ENCODE measurements around the gene ZNF267.
A peak's percentile ranks its signal among the peaks of the same experiment; 100 is the strongest.

The ZNF267 gene

GRCh38 chr16:31869511-31870201 lies 4.0 kb upstream of the ZNF267 start:
- Histone ChIP-seq H3K9me3 (ENCODE audit: control insufficient read depth, insufficient read depth, low read length) (no peaks in the 10 kb centered on the region), H3K27me3 (ENCODE audit: control insufficient read depth, insufficient read depth, low read length) (peaks cover 5% of the 10 kb centered on the region; the same call in 1 of the 2 replicates), H3K4me3 (ENCODE audit: low read depth, low read length) (no peak overlapping the region), H3K4me1 (ENCODE audit: control insufficient read depth, insufficient read depth, low read length) (peaks cover 4% of the 10 kb centered on the region; the same call in 1 of the 2 replicates), H3K9ac (ENCODE audit: low read depth, low read length) (no peak overlapping the region), H3K27ac (ENCODE audit: low read depth, low read length) (no peak overlapping the region), H3K36me3 (ENCODE audit: control insufficient read depth, insufficient read depth, low read length) (no peaks in the 10 kb centered on the region)

- Histone ChIP-seq H3K27me3 (ENCODE audit: control insufficient read depth, insufficient read depth, low read length) (peaks cover 5% of the 10 kb centered on the region; the same call in 1 of the 2 replicates), H3K36me3 (ENCODE audit: control insufficient read depth, insufficient read depth, low read length) (no peaks in the 10 kb centered on the region), H3K4me3 (ENCODE audit: low read depth, low read length) (no peak overlapping the region), H3K9ac (ENCODE audit: low read depth, low read length) (no peak overlapping the region), H3K27ac (ENCODE audit: low read depth, low read length) (no peak overlapping the region), H3K9me3 (ENCODE audit: control insufficient read depth, insufficient read depth, low read length) (no peaks in the 10 kb centered on the region), H3K4me1 (ENCODE audit: control insufficient read depth, insufficient read depth, low read length) (peaks cover 8% of the 10 kb centered on the region; the same call in 1 of the 2 replicates)
These were observed 2.8 kb upstream of the ZNF267 start for GRCh38 chr16:31870809-31871208.

GRCh38 chr16:31871510-31871909 lies 2.1 kb upstream of the ZNF267 start:
- H3K27ac ChIP-seq (ENCODE audit: low read depth, low read length) = no peak overlapping the region
- no peaks in the 10 kb centered on the region for H3K36me3 ChIP-seq (ENCODE audit: control insufficient read depth, insufficient read depth, low read length)
- H3K4me3 ChIP-seq (ENCODE audit: low read depth, low read length) = no peak overlapping the region
- H3K27me3 ChIP-seq (ENCODE audit: control insufficient read depth, insufficient read depth, low read length) = peaks cover 5% of the 10 kb centered on the region; the same call in 1 of the 2 replicates
- H3K9ac ChIP-seq (ENCODE audit: low read depth, low read length) = no peak overlapping the region
- peaks cover 8% of the 10 kb centered on the region; the same call in 1 of the 2 replicates for H3K4me1 ChIP-seq (ENCODE audit: control insufficient read depth, insufficient read depth, low read length)
- no peaks in the 10 kb centered on the region for H3K9me3 ChIP-seq (ENCODE audit: control insufficient read depth, insufficient read depth, low read length)

- Histone ChIP-seq H3K27ac (ENCODE audit: low read depth, low read length) (no peak overlapping the region), H3K9me3 (ENCODE audit: control insufficient read depth, insufficient read depth, low read length) (no peaks in the 10 kb centered on the region), H3K4me1 (ENCODE audit: control insufficient read depth, insufficient read depth, low read length) (peaks cover 8% of the 10 kb centered on the region), H3K9ac (ENCODE audit: low read depth, low read length) (no peak overlapping the region), H3K27me3 (ENCODE audit: control insufficient read depth, insufficient read depth, low read length) (peaks cover 5% of the 10 kb centered on the region; the same call in 1 of the 2 replicates), H3K4me3 (ENCODE audit: low read depth, low read length) (no peak overlapping the region), H3K36me3 (ENCODE audit: control insufficient read depth, insufficient read depth, low read length) (no peaks in the 10 kb centered on the region)
These were observed 1.4 kb upstream of the ZNF267 start for GRCh38 chr16:31872201-31872600.

GRCh38 chr16:31874366-31875111 lies 932 bp downstream of the ZNF267 start:
- H3K36me3 ChIP-seq (ENCODE audit: control insufficient read depth, insufficient read depth, low read length) = peaks cover 12% of the 10 kb centered on the region; the same call in 1 of the 2 replicates
- H3K27me3 ChIP-seq (ENCODE audit: control insufficient read depth, insufficient read depth, low read length) = peaks cover 5% of the 10 kb centered on the region; the same call in 1 of the 2 replicates
- H3K4me3 ChIP-seq (ENCODE audit: low read depth, low read length) = peak overlapping the region; percentile 95
- peak overlapping the region; percentile 96 for H3K9ac ChIP-seq (ENCODE audit: low read depth, low read length)
- H3K27ac ChIP-seq (ENCODE audit: low read depth, low read length) = peak overlapping the region; percentile 92
- H3K4me1 ChIP-seq (ENCODE audit: control insufficient read depth, insufficient read depth, low read length) = peaks cover 8% of the 10 kb centered on the region
- H3K9me3 ChIP-seq (ENCODE audit: control insufficient read depth, insufficient read depth, low read length) = no peaks in the 10 kb centered on the region

- no peak overlapping the region for H3K9ac ChIP-seq (ENCODE audit: low read depth, low read length)
- H3K27ac ChIP-seq (ENCODE audit: low read depth, low read length) = no peak overlapping the region
- H3K4me3 ChIP-seq (ENCODE audit: low read depth, low read length) = peak overlapping the region; percentile 95
- peaks cover 12% of the 10 kb centered on the region; the same call in 1 of the 2 replicates for H3K36me3 ChIP-seq (ENCODE audit: control insufficient read depth, insufficient read depth, low read length)
- H3K27me3 ChIP-seq (ENCODE audit: control insufficient read depth, insufficient read depth, low read length) = peaks cover 5% of the 10 kb centered on the region; the same call in 1 of the 2 replicates
- H3K9me3 ChIP-seq (ENCODE audit: control insufficient read depth, insufficient read depth, low read length) = no peaks in the 10 kb centered on the region
- peaks cover 8% of the 10 kb centered on the region for H3K4me1 ChIP-seq (ENCODE audit: control insufficient read depth, insufficient read depth, low read length)
These were observed 1.7 kb downstream of the ZNF267 start for GRCh38 chr16:31875112-31875803.

GRCh38 chr16:31875928-31876547 lies 2.4 kb downstream of the ZNF267 start:
- Histone ChIP-seq H3K27me3 (ENCODE audit: control insufficient read depth, insufficient read depth, low read length) (no peaks in the 10 kb centered on the region), H3K4me1 (ENCODE audit: control insufficient read depth, insufficient read depth, low read length) (peaks cover 8% of the 10 kb centered on the region), H3K27ac (ENCODE audit: low read depth, low read length) (no peak overlapping the region), H3K4me3 (ENCODE audit: low read depth, low read length) (no peak overlapping the region), H3K36me3 (ENCODE audit: control insufficient read depth, insufficient read depth, low read length) (peaks cover 12% of the 10 kb centered on the region; the same call in 1 of the 2 replicates), H3K9me3 (ENCODE audit: control insufficient read depth, insufficient read depth, low read length) (no peaks in the 10 kb centered on the region), H3K9ac (ENCODE audit: low read depth, low read length) (no peak overlapping the region)

GRCh38 chr16:31876951-31877828 lies 3.6 kb downstream of the ZNF267 start:
- peak overlapping the region; percentile 50 for H3K27ac ChIP-seq (ENCODE audit: low read depth, low read length)
- peaks cover 12% of the 10 kb centered on the region; the same call in 1 of the 2 replicates for H3K36me3 ChIP-seq (ENCODE audit: control insufficient read depth, insufficient read depth, low read length)
- peaks cover 8% of the 10 kb centered on the region for H3K4me1 ChIP-seq (ENCODE audit: control insufficient read depth, insufficient read depth, low read length)
- H3K4me3 ChIP-seq (ENCODE audit: low read depth, low read length) = no peak overlapping the region
- H3K9me3 ChIP-seq (ENCODE audit: control insufficient read depth, insufficient read depth, low read length) = no peaks in the 10 kb centered on the region
- H3K27me3 ChIP-seq (ENCODE audit: control insufficient read depth, insufficient read depth, low read length) = no peaks in the 10 kb centered on the region
- H3K9ac ChIP-seq (ENCODE audit: low read depth, low read length) = no peak overlapping the region

- no peaks in the 10 kb centered on the region for H3K9me3 ChIP-seq (ENCODE audit: control insufficient read depth, insufficient read depth, low read length)
- peaks cover 12% of the 10 kb centered on the region for H3K36me3 ChIP-seq (ENCODE audit: control insufficient read depth, insufficient read depth, low read length)
- H3K4me1 ChIP-seq (ENCODE audit: control insufficient read depth, insufficient read depth, low read length) = peaks cover 8% of the 10 kb centered on the region
These were observed 4.5 kb downstream of the ZNF267 start for GRCh38 chr16:31877876-31878642.

More at GRCh38 chr16:31877876-31878642, 4.5 kb downstream of the ZNF267 start:
- Histone ChIP-seq H3K27ac (ENCODE audit: low read depth, low read length) (peak overlapping the region; percentile 39), H3K27me3 (ENCODE audit: control insufficient read depth, insufficient read depth, low read length) (no peaks in the 10 kb centered on the region), H3K4me3 (ENCODE audit: low read depth, low read length) (no peak overlapping the region), H3K9ac (ENCODE audit: low read depth, low read length) (no peak overlapping the region)
